Measurements from ENCODE around the gene VASH1. TPM values are rescaled to one million over a fixed set of nuclear protein-coding genes. Genes with fewer than 3 reads are reported as not detected.

Gene VASH1
- total RNA-seq, 6 experiments from 2014 or later = 2.0 to 12.3 (median 4.6) TPM

DNA sequence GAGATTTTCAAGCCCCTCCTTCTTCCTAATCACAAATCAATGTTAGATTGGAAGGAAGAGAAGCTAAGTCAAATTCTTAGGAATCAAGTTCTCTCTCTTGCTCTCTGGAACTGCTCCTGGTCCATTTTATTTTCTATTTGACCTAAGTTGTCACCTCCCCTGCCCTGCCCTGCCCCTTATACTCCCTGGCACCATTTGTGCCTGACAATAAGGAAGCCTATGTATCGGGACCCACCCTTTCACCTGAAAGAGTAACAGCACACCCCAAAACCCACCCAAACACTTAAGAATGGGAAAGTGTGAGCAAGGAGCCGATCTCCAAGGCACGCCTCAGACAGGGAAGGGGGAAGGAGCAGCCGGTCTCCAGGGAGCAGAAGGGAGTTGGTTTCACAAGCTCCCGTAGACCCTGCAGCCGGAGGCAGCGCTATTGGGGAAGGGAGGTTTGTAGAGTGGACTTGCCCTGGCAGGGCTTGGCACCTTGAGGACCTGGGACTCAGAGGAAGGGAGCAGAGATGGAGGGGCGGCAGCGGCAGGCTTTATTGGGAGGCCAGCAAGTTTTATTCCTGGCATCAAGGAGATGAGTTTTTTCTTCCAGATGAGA lies 66.5 kb downstream of the VASH1 start:
- Histone ChIP-seq H3K36me3 (no peaks in the 10 kb centered on the region), H3K4me1 (peaks cover 0 to 22% (median 7%) of the 10 kb centered on the region in 4 donors), H3K27me3 (no peaks in the 10 kb centered on the region), H3K9me3 (no peaks in the 10 kb centered on the region), H3K27ac (no peak overlapping the region), H3K4me3 (no peak overlapping the region)
- TF ChIP-seq, protein P1, sequence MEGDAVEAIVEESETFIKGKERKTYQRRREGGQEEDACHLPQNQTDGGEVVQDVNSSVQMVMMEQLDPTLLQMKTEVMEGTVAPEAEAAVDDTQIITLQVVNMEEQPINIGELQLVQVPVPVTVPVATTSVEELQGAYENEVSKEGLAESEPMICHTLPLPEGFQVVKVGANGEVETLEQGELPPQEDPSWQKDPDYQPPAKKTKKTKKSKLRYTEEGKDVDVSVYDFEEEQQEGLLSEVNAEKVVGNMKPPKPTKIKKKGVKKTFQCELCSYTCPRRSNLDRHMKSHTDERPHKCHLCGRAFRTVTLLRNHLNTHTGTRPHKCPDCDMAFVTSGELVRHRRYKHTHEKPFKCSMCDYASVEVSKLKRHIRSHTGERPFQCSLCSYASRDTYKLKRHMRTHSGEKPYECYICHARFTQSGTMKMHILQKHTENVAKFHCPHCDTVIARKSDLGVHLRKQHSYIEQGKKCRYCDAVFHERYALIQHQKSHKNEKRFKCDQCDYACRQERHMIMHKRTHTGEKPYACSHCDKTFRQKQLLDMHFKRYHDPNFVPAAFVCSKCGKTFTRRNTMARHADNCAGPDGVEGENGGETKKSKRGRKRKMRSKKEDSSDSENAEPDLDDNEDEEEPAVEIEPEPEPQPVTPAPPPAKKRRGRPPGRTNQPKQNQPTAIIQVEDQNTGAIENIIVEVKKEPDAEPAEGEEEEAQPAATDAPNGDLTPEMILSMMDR (IDR thresholded peaks at IDR 0.05) = no peak
- TF ChIP-seq POLR2A (IDR thresholded peaks at IDR 0.05) = no peak
- intact Hi-C loops (cut with DNase I) = no loop called here
- 66% methylated on average over 9 of the region's 9 CpGs for WGBS (ENCODE audit: insufficient coverage, low coverage, low lambda C conversion rate, missing lambda C conversion rate)
- DNase-seq = no peak
- ATAC-seq = no peak

DNA sequence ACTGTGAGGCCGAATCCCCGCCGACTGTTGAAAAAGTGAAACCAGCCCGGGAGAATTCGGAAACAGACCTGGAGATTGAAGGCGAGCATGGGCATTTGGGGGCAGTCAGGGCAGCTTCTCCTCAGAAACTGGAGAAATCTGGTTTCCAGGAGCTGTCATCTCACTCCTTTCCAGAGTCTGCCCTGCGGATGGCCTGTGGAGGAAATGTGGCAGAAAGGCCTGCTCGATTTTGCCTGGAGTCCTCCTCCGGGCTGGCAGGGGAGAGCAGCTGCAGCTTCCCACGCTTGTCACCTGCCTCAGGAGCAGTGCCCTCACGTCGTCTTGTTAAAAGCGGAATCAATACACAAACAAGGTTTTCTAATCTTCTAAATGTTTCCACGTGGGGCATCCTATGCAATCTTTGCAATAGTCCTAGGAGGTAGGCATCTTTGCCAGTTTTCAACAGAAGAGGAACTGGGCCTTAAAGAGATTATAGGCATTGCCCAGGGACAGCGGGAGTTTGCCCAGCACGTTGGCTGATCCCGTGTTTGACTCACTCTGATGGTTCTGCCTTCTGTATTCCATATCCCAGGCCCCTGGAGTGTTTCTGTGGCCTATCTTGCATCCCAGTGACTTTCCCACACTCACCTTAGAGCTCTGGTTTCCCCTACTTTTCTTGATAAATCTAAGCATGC lies 67.2 kb downstream of the VASH1 start:
- no peaks in the 10 kb centered on the region for H3K9me3 ChIP-seq
- intact Hi-C loops (cut with DNase I) = no loop called here
- no peaks in the 10 kb centered on the region for H3K27me3 ChIP-seq
- WGBS (ENCODE audit: insufficient coverage, low coverage, low lambda C conversion rate, missing lambda C conversion rate) = 67% methylated on average over 7 of the region's 17 CpGs
- no peak overlapping the region for H3K4me3 ChIP-seq
- peaks cover 0 to 29% (median 10%) of the 10 kb centered on the region in 4 donors for H3K4me1 ChIP-seq
- no peak for TF ChIP-seq POLR2A (IDR thresholded peaks at IDR 0.05)
- TF ChIP-seq, protein P1 (IDR thresholded peaks at IDR 0.05) = no peak
- no peak for ATAC-seq
- no peaks in the 10 kb centered on the region for H3K36me3 ChIP-seq
- DNase-seq = no peak
- no peak overlapping the region for H3K27ac ChIP-seq

DNA sequence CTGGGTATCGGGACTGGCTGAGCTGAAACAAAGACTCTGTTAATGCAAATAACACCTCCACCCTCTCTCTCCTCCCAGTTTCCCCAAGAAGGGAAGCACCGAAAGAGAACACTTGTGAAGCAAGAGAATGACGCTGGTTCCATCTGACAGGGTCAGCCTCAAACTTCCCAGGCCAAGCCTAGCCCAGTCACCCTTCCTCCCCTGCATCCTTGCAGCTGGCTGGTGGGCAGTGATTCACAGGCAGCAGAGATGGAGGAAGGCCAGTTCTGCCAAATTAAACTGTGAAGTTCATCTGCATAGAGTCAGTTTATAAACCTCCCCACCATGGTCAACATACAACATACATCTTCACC lies 67.7 kb downstream of the VASH1 start:
- intact Hi-C loops (cut with DNase I) = no loop called here
- DNase-seq (no peak), ATAC-seq (no peak)
- Histone ChIP-seq H3K4me1 (peaks cover 0 to 34% (median 12%) of the 10 kb centered on the region in 4 donors), H3K27ac (no peak overlapping the region), H3K9me3 (no peaks in the 10 kb centered on the region), H3K4me3 (no peak overlapping the region), H3K36me3 (no peaks in the 10 kb centered on the region), H3K27me3 (no peaks in the 10 kb centered on the region)
- 54% methylated on average over 3 of the region's 3 CpGs for WGBS (ENCODE audit: insufficient coverage, low coverage, low lambda C conversion rate, missing lambda C conversion rate)
- TF ChIP-seq, protein P1 (IDR thresholded peaks at IDR 0.05) = no peak
- no peak for TF ChIP-seq POLR2A (IDR thresholded peaks at IDR 0.05)

DNA sequence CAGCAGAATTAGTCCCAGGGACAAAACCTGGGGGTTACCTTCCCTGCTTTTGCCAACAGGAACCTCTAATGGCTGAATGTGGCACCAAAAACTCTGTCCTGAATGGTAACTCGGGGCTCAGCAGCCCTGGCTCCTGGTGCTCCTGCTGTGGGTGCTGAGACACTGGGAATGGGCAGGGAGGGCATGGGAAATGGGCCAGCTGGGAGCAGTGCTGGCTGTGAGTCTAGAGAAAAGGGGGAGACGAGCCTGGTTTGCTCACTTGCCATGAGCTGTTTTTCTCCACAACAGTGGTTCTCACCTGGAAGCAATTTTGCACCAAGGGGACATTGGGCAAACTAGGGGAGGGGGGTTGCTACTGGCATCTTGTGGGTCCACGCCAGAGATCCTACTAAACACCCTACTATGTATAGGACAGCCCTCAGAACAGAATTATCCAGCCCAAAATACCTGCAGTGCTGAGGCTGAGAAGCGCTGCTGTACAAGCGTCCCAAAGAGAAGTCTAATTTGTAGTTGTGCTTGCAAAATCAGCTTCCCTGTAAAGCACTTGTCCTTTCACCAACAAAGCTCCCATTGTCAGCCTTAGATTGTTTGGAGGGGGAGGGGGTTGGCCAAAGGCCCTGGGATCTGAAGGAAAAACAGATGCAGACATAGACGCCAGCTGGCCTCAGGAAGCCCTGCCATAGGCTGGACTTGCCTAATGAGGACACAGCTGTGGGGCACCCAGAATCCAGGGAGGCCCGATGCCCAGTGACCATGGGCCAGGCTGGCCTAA lies 68.6 kb downstream of the VASH1 start:
- intact Hi-C loops (cut with DNase I) = no loop called here
- H3K36me3 ChIP-seq = no peaks in the 10 kb centered on the region
- H3K27ac ChIP-seq = no peak overlapping the region
- no peak for DNase-seq
- 59% methylated on average over 7 of the region's 7 CpGs for WGBS (ENCODE audit: insufficient coverage, low coverage, low lambda C conversion rate, missing lambda C conversion rate)
- TF ChIP-seq, protein P1 (IDR thresholded peaks at IDR 0.05) = no peak
- no peak for TF ChIP-seq POLR2A (IDR thresholded peaks at IDR 0.05)
- H3K9me3 ChIP-seq = no peaks in the 10 kb centered on the region
- peaks cover 0 to 42% (median 16%) of the 10 kb centered on the region in 4 donors for H3K4me1 ChIP-seq
- H3K27me3 ChIP-seq = no peaks in the 10 kb centered on the region
- ATAC-seq = no peak
- H3K4me3 ChIP-seq = no peak overlapping the region
